SKM-1 (cell line): ENCODE results near the gene DDX24.

Experiments used
- DNase-seq: peaks from one replicate; lab custom pipeline; 2025; ENCODE audit not compliant: unreplicated experiment; lab: John Stamatoyannopoulos, UW

The DDX24 gene

DNA sequence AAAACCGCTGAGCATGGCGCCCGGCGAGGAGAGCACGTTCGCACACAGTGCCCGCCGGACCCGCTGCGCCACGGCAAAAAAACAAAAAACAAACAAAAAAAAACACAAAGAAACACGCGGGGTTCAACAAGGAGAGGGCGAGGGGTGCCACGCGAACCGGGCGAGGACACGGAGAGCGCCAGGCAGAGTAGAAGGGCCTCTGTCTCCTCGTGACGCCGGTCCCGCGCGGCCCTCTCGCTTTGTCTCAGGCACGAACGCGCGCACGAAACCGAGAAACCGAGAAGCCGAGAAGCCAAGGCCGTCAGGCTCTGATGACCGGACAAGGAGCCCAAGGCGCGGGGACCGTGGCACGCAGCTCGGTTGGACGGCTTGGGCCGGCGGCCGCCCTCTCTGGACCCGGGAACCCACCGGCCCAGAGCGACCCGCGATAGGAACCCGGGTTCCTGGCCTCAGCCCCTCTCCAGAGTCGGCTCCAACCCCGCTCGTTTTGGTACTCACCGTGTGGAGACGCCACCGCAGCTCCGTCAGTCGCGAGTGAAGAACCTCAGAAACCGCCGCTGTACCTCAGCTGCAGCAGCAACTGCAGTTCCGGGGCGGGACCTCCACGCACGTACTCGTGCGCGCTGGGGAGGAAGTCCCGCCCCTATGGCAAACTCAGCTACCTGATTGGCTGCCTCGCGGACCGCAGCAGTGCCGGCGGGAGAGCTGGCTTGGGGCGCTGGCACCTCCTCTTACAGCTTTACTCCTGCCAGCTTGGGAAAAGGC is at the start of gene DDX24, which contains the start of gene IFI27L1:
TSS of gene DDX24 (minus strand) at position 582 of the 765 bp plus-strand sequence. CDS start 1,460 bp downstream, outside the sequence.
TSS of gene IFI27L1 (plus strand) at position 690 of the 765 bp plus-strand sequence. CDS start 15,628 bp downstream, outside the sequence.
- DNase-seq, result peak; percentile 56

GRCh38 chr14:94129758-94130414 is 48.9 kb upstream of the DDX24 start:
- no peak for DNase-seq

DNA sequence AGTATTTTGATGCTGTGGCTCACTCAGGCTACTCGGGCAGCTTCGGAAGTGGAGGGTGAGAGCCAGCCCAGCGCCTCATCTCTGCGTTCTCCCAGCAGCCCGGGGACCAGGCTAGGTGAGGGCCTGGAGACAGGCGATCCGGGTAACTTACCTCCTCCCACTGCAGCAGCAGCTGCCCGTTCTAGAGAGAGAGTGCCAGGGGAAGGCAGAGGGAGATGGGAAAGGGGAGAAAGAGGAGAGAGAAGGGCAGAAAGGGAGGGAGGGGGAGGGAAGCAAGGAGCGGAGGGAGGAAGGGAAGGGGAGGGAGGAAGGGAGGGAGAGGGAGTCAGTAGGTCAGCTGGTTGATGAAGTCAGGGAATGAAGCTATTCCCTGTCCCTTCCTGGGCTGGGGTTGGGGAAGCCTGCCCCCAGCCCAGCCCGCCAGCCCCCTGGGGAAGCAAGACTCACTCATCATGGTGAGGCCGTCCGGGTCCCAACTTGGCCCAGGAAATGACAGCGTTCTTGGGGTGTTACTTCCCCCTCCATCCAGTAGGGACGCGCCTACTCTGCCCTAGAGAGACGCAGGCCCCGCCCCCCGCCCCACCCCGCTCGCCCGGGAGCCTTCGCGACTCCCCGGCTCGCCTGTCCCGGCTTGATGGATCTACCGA is 48.2 kb upstream of the DDX24 start, which contains the start of gene IFI27L2:
TSS of gene IFI27L2 (minus strand) at position 494 of the 647 bp plus-strand sequence. CDS start at position 454, 40 bp downstream.
- no peak for DNase-seq

- DNase-seq, result no peak
Observed at GRCh38 chr14:94128216-94128839, 47.3 kb upstream of the DDX24 start.

GRCh38 chr14:94127330-94127729 is 46.3 kb upstream of the DDX24 start:
- no peak for DNase-seq

DNA sequence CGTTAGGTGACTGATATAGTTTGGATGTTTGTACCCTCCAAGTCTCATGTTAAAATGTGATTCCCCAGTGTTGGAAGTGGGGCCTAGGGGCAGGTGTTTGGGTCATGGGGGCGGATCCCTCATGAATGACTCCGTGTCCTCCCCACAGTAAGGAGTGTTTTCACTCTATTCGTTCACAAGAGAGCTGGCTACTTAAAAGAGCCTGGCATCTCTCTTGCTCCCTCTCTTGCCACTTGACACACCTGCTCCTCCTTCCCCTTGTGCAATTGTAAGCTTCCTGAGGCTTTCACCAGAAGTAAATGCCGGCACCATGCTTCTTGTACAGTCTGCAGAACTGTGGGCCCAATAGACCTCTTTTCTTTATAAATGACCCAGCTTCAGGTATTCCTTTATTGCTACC is 45.8 kb upstream of the DDX24 start:
- DNase-seq, result no peak

DNA sequence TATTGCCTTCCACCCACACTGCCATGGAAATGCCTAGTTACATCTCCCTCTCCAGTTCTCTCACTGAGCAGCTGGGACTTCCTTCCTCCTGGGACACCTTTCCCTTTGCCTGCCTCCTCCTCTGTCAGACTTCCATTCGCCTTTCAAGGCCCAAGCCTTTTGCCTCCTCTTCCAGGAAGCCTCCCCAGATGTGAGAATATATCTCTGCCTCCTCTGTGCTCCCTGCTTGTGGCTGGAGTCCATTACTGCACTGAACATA is 45.3 kb upstream of the DDX24 start:
- no peak for DNase-seq

DNA sequence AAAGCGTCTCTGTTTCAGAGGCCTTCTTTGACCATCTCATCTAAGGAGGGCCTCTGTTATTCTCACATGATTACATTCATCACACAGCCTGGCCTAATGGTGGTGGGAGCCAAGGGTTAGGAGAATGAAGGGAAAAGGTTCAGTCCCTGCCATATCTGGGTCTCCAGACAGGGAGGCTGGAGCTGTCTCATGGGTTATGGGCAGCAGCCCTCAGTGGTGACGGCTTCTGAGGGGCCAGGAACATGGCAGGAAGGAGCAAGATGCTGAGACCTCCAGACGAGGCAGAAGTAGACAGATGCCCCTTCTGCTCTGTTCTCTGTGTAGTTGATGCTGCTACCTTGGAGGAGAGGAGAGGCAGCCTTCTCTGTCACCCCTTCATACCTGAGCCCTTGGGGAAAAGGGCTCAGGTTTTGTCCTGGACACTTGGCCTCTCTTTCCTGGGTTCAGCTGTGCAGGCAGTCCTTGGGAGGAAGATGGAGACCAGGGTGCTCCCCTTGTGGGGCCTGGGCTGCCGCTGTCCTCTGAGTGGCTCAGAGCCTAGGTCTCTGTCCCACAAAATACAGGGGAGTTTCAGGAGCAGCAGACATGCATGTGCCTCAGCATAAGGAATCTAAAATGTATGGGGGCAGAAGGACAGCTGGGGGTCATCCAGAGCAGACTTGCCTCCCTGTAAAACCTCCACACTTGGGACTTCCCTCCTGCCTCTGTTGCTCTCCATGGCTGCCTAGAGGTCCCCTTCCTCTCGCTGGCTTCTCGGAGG is 44.8 kb upstream of the DDX24 start:
- DNase-seq, result no peak

DNA sequence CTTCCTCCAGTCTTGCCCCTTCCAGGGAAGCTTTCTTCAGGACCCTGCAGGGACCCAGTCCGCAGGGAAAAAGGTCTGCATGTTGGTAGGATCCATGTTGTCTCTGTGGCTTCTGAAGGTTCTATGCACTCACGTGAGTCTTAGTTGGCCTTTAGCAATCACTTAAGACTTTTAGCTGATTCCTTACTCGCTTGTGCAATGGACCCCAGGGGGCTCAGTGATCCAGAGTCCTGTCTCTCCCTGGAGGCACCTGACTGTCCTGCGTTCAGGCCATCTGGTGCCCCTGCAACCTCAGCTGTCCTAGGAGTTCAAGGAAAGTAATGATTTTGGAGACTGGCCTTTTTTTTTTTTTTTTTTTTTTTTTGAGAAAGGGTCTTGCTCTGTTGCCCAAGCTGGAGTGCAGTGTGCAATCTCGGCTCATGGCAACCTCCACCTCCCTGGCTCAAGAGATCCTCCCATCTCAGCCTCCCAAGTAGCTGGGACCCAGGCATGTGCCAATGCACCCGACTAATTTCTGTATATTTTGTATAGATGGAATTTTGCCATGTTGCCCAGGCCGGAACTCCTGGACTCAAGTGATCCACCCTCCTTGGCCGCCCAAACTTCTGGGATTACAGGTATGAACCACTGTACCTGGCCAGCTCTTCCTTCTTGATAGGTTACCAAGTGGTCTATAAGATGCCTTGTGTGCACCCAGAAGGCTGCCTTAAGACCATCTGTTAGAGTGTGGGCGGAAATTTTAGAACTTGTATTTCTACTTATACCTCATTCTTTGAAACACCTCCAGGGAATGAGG is 43.8 kb upstream of the DDX24 start:
- no peak for DNase-seq

DNA sequence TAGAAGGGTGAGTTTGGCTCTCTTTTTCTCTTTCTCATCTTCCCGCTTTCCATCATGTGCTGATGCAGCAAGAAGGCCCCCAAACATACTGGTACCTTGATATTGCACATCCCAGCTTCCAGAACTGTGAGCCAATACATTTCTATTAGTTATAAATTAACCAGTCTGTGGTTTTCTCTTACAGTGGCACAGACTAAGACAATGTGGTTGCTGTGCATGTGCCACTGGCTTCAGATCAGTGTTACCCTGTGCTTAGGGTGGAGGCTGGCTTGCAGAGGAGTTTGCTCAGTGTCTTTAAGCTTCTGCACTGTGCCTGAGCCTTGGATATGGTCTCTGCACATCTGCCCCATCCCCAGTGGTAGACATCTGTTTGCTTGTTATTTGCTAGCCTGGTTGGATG is 42.9 kb upstream of the DDX24 start:
- DNase-seq, result no peak

DNA sequence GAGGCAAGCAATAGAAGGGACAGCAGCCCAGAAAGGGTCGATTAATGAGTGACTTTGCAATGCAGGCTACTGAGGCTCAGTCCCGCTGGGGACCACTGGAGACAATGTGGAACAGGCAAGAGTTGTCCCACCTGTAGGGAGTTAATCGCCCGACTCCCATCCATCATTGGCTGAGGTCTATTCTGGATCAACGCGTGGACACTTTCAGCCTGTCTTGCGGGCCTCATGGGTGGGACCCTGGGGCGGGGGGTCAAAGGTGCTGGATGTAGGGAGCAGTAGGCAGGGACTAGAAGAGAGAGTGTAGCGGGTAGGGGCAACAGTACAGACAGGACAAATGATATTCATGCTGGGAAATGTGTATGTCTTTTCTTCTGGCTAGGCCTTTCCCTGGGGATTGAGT is 42.3 kb upstream of the DDX24 start:
- no peak for DNase-seq

GRCh38 chr14:94122438-94122837 is 41.4 kb upstream of the DDX24 start:
- DNase-seq, result no peak

DNA sequence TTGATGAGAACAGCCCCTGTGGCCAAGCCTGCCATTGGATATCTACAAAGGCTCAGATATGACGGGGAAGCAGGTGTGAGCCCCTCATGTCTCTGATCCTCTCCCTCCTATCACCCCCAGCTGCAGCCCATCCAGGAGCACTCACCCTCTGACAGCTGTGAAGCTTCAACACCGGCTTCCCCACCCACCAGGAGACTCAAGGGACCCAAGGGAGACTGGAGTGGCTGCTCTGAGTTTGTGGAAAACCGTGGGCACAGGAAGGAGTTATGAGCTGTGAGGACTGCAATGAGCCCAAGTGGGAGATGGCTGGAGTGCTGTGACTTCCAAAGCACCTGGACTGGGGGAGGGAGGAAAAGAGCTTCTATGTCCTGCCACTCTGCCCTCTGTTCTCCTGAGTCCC is 40.5 kb upstream of the DDX24 start:
- no peak for DNase-seq

DNA sequence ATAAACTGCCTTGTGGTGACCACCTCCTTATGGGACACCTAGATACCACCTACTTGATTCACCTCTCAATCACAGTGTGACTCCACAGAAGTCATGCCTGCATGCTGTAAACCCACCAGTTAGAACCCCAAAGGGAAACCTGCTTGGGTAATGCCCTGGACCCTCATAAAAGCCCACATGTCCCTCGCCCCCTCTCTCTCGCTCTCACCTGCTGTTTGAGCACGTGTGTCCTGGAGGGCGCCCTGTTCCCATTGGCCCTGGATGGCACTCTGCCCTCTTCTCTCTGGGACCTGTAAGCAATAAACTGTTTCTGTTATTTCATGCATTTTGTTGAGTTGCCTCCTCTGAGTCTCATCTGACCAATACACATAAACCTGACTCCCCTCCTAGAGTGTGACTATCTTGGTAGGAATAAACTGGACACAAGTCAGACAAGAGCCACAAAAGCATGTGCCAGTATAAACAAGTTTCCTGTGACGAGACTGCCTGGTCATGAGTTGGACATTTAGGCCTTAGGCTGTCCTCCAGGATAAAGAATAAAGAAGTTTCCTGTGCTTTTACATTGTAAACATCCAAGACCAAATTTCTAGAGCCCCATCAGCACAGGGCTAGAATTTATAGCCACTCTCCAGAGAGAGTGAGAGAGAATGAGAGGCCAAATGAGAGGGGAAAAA is 39.8 kb upstream of the DDX24 start:
- no peak for DNase-seq

GRCh38 chr14:94119071-94119470 is 38.1 kb upstream of the DDX24 start:
- DNase-seq, result no peak

DNA sequence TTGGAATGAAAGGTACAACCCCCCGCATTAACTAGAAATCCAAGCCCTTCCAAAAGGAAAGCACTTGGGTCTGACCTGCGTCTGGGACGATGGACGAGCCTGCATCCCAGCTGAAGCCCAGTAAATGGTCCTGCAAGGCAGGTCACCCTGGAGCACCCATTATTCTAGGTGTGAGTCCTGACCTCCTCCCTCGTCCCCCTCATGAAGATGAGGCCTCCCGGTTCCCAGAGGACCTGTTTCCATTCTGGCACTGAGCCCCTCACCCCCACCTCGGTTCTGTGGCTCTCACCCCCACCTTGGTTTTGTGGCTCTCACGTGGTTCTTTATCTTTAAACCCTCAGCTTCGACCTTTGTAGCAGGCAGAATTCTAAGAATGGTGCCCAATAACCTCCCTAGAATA is 36.9 kb upstream of the DDX24 start:
- DNase-seq, result no peak

DNA sequence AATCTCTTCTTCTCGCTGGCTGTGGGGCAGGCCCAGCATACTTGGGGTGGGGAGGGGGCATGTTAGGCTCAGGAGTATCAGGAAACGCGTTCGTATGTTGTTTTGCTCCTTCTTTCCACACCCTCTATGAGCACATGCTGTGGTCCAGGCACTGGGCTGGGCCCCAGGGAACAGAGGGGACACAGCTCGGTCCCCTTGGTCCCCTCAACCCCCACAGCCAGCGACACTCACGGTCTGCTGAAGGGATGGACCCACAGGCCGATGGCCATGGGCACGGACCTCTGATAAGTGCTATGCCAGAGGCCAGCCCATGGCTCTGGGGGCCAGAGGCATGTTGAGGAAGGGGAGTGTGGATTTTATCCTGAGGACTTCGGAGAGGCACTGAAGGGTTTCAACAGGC is 35.7 kb upstream of the DDX24 start:
- DNase-seq, result no peak

- no peak for DNase-seq
Observed at GRCh38 chr14:94115631-94116030, 34.6 kb upstream of the DDX24 start.

- DNase-seq, result no peak
Observed at GRCh38 chr14:94115058-94115591, 34.1 kb upstream of the DDX24 start.
